ENCODE measurements around the gene OPA3. TPM values are rescaled to one million over a fixed set of nuclear protein-coding genes. Genes with fewer than 3 reads are reported as not detected.
A peak's percentile ranks its signal among the peaks of the same experiment; 100 is the strongest.

The OPA3 gene
- total RNA-seq, 1 experiment from 2014 or later: 11.1 TPM

DNA sequence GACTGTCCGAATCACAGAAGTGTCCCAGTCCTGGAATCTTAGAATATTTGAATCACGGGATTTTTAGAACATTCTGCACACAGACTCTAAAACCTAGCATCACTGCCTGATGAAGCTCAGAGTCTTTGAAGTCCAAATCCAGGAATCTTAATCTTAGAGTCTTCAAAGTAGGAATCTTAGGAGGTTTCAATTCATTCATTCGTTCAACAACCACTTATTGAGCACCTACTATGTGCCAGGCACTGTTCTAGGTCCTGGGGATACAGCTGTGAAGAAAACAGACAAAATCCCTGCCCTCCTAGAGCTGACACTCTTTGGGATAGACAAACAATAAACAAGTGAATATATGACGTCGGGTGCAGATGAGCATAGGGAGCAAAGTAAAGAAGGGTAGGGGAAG, 89.4 kb downstream of the OPA3 start (continued):
- TF ChIP-seq, protein P1, sequence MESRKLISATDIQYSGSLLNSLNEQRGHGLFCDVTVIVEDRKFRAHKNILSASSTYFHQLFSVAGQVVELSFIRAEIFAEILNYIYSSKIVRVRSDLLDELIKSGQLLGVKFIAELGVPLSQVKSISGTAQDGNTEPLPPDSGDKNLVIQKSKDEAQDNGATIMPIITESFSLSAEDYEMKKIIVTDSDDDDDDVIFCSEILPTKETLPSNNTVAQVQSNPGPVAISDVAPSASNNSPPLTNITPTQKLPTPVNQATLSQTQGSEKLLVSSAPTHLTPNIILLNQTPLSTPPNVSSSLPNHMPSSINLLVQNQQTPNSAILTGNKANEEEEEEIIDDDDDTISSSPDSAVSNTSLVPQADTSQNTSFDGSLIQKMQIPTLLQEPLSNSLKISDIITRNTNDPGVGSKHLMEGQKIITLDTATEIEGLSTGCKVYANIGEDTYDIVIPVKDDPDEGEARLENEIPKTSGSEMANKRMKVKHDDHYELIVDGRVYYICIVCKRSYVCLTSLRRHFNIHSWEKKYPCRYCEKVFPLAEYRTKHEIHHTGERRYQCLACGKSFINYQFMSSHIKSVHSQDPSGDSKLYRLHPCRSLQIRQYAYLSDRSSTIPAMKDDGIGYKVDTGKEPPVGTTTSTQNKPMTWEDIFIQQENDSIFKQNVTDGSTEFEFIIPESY (IDR thresholded peaks at IDR 0.05; ENCODE audit: extremely low read depth, insufficient replicate concordance, low read length): no peak
- TF ChIP-seq YY1 (IDR thresholded peaks at IDR 0.05; ENCODE audit: extremely low read depth, insufficient replicate concordance, low read depth, low read length) (no peak), ZFX (IDR thresholded peaks at IDR 0.05) (no peak), JUND (IDR thresholded peaks at IDR 0.05) (no peak), SRF (IDR thresholded peaks at IDR 0.05; ENCODE audit: low read depth) (no peak)
- TF ChIP-seq, protein P2, sequence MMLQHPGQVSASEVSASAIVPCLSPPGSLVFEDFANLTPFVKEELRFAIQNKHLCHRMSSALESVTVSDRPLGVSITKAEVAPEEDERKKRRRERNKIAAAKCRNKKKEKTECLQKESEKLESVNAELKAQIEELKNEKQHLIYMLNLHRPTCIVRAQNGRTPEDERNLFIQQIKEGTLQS (IDR thresholded peaks at IDR 0.05): no peak

DNA sequence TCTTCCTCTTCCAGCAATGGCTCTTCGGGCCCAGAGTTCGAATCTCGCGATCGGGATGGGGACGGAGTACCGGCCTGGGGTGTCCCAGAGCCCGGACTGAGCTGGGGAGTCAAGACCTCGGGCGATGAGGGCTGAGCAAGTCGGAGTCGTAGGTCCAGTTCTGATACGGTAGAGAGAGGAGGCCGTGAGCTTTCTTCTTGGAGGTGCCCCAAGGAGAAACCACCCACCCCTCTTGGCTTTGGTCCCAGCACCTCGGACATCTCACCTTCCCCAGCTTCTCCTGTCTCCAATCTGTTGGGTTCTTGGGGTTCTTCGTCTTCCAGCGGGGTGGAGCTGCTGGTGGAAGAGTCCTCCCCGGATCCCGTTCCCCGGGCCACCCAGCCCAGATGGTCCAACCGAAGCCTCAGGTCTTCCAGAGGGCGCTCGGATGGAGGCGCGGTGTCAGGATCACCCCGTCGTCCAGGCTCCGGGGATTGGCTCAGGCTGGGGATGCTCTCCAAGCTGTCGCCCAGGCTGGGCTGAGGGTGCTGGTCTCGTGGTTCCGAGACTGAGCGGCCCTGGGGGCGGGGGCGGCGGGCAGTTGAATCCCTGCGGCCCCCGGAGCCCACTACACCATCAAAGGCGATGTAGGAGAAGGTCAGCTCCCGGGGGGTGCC, 90.2 kb downstream of the OPA3 start:
- H4K20me1 ChIP-seq (ENCODE audit: insufficient read depth): no peaks in the 10 kb centered on the region
- peak overlapping the region; percentile 74 for H3K4me2 ChIP-seq (ENCODE audit: low read length)
- peaks cover 10% of the 10 kb centered on the region; the same call in 1 of the 2 replicates for H3K27me3 ChIP-seq (ENCODE audit: insufficient read depth, low read length)

More for the DNA sequence above, 90.2 kb downstream of the OPA3 start:
- TF ChIP-seq RAD21 (IDR thresholded peaks at IDR 0.05; ENCODE audit: low read depth) (no peak), POLR2AphosphoS5 (IDR thresholded peaks at IDR 0.05; ENCODE audit: low read depth, low read length) (no peak), SIN3A (IDR thresholded peaks at IDR 0.05; ENCODE audit: low read depth) (no peak), ZNF274 (IDR thresholded peaks at IDR 0.05; ENCODE audit: low read depth, low read length) (no peak)
- TF ChIP-seq, protein P3, sequence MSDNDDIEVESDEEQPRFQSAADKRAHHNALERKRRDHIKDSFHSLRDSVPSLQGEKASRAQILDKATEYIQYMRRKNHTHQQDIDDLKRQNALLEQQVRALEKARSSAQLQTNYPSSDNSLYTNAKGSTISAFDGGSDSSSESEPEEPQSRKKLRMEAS (IDR thresholded peaks at IDR 0.05): no peak
- TF ChIP-seq, protein P2 (IDR thresholded peaks at IDR 0.05): no peak
- Histone ChIP-seq H3K9me3 (ENCODE audit: control insufficient read depth in 1 of 2, insufficient read depth in 1 of 2, low read depth in 1 of 2, low read length in 2 of 2) (no peaks in the 10 kb centered on the region), H3K36me3 (ENCODE audit: control insufficient read depth in 1 of 2, insufficient read depth in 2 of 2, low read length in 2 of 2) (no peaks in the 10 kb centered on the region), H3K27ac (ENCODE audit: low read depth, low read length) (no peak overlapping the region), H3K4me3 (replicated peaks in 1 of 2; ENCODE audit: low read depth in 1 of 2, low read length in 2 of 2) (no peak overlapping the region), H3K9me2 (ENCODE audit: insufficient read depth) (no peaks in the 10 kb centered on the region), H2AFZ (ENCODE audit: low read depth, low read length, poor library complexity, severe bottlenecking) (no peak overlapping the region), H3K9ac (ENCODE audit: low read length) (no peak overlapping the region), H3K79me2 (ENCODE audit: insufficient read depth, low read length) (no peaks in the 10 kb centered on the region), H3K4me1 (ENCODE audit: control insufficient read depth in 1 of 2, insufficient read depth in 2 of 2, low read length in 2 of 2) (peaks cover 19 to 47% of the 10 kb centered on the region in 2 experiments)
- no peak for DNase-seq (ENCODE audit: low read depth, low spot score)
- intact Hi-C loops (cut with micrococcal nuclease): no loop called here
- no TSS peak for BruUV-seq (replicated peaks)
- ChIA-PET CTCF (interaction anchor here (0.9 to 5.3 kb wide), 2 partner anchors 9 to 66 kb away, joined by 3 to 33 read pairs; no protein-coding TSS in a partner anchor), POLR2A (no interaction called here), RAD21 (ENCODE audit: low non-redundant PET in 1 of 2, low total read pairs in 2 of 2, uncharacterized antibody in 2 of 2, unreplicated experiment in 2 of 2) (no interaction called here)
- ATAC-seq: no peak
